ENCODE data around the gene FBXW4.

- TF ChIP-seq CTCF (IDR thresholded peaks at IDR 0.05) (no peak), POLR2A (IDR thresholded peaks at IDR 0.05) (no peak)
Measured at GRCh38 chr10:101671453-101671852, 23.5 kb downstream of the FBXW4 start.
